ENCODE data around the gene SLC25A13. TPM values are rescaled to one million over a fixed set of nuclear protein-coding genes. Genes with fewer than 3 reads are reported as not detected.

SLC25A13 gene
- total RNA-seq, 1 experiment from 2014 or later = 77.2 TPM

GRCh38 chr7:96287132-96287531, 34.8 kb downstream of the SLC25A13 start (continued):
- TF ChIP-seq, protein P1, sequence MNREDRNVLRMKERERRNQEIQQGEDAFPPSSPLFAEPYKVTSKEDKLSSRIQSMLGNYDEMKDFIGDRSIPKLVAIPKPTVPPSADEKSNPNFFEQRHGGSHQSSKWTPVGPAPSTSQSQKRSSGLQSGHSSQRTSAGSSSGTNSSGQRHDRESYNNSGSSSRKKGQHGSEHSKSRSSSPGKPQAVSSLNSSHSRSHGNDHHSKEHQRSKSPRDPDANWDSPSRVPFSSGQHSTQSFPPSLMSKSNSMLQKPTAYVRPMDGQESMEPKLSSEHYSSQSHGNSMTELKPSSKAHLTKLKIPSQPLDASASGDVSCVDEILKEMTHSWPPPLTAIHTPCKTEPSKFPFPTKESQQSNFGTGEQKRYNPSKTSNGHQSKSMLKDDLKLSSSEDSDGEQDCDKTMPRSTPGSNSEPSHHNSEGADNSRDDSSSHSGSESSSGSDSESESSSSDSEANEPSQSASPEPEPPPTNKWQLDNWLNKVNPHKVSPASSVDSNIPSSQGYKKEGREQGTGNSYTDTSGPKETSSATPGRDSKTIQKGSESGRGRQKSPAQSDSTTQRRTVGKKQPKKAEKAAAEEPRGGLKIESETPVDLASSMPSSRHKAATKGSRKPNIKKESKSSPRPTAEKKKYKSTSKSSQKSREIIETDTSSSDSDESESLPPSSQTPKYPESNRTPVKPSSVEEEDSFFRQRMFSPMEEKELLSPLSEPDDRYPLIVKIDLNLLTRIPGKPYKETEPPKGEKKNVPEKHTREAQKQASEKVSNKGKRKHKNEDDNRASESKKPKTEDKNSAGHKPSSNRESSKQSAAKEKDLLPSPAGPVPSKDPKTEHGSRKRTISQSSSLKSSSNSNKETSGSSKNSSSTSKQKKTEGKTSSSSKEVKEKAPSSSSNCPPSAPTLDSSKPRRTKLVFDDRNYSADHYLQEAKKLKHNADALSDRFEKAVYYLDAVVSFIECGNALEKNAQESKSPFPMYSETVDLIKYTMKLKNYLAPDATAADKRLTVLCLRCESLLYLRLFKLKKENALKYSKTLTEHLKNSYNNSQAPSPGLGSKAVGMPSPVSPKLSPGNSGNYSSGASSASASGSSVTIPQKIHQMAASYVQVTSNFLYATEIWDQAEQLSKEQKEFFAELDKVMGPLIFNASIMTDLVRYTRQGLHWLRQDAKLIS (CRISPR knock-in tag; IDR thresholded peaks at IDR 0.05; ENCODE audit: borderline replicate concordance) = no peak
- TF ChIP-seq, protein P2, sequence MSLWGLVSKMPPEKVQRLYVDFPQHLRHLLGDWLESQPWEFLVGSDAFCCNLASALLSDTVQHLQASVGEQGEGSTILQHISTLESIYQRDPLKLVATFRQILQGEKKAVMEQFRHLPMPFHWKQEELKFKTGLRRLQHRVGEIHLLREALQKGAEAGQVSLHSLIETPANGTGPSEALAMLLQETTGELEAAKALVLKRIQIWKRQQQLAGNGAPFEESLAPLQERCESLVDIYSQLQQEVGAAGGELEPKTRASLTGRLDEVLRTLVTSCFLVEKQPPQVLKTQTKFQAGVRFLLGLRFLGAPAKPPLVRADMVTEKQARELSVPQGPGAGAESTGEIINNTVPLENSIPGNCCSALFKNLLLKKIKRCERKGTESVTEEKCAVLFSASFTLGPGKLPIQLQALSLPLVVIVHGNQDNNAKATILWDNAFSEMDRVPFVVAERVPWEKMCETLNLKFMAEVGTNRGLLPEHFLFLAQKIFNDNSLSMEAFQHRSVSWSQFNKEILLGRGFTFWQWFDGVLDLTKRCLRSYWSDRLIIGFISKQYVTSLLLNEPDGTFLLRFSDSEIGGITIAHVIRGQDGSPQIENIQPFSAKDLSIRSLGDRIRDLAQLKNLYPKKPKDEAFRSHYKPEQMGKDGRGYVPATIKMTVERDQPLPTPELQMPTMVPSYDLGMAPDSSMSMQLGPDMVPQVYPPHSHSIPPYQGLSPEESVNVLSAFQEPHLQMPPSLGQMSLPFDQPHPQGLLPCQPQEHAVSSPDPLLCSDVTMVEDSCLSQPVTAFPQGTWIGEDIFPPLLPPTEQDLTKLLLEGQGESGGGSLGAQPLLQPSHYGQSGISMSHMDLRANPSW (CRISPR knock-in tag; conservative IDR thresholded peaks at IDR 0.05; ENCODE audit: low read depth) = no peak

GRCh38 chr7:96285579-96285978, 36.3 kb downstream of the SLC25A13 start:
- ATAC-seq = peak; percentile 72
- TF ChIP-seq, protein P1 (CRISPR knock-in tag; IDR thresholded peaks at IDR 0.05; ENCODE audit: borderline replicate concordance) = no peak
- TF ChIP-seq NR3C1 (CRISPR knock-in tag; conservative IDR thresholded peaks at IDR 0.05; ENCODE audit: low read depth) = no peak
- TF ChIP-seq, protein P3, sequence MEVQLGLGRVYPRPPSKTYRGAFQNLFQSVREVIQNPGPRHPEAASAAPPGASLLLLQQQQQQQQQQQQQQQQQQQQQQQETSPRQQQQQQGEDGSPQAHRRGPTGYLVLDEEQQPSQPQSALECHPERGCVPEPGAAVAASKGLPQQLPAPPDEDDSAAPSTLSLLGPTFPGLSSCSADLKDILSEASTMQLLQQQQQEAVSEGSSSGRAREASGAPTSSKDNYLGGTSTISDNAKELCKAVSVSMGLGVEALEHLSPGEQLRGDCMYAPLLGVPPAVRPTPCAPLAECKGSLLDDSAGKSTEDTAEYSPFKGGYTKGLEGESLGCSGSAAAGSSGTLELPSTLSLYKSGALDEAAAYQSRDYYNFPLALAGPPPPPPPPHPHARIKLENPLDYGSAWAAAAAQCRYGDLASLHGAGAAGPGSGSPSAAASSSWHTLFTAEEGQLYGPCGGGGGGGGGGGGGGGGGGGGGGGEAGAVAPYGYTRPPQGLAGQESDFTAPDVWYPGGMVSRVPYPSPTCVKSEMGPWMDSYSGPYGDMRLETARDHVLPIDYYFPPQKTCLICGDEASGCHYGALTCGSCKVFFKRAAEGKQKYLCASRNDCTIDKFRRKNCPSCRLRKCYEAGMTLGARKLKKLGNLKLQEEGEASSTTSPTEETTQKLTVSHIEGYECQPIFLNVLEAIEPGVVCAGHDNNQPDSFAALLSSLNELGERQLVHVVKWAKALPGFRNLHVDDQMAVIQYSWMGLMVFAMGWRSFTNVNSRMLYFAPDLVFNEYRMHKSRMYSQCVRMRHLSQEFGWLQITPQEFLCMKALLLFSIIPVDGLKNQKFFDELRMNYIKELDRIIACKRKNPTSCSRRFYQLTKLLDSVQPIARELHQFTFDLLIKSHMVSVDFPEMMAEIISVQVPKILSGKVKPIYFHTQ (CRISPR knock-in tag; IDR thresholded peaks at IDR 0.05) = no peak
- H3K36me3 Mint-ChIP-seq = peaks cover 37% of the 10 kb centered on the region
- H3K27me3 Mint-ChIP-seq (ENCODE audit: low read depth) = peaks cover 4% of the 10 kb centered on the region; the same call in 1 of the 2 replicates
- DNase-seq (ENCODE audit: low spot score) = no peak
- H3K4me1 Mint-ChIP-seq = peaks cover 24% of the 10 kb centered on the region
- peaks cover 23% of the 10 kb centered on the region for H3K9me3 Mint-ChIP-seq
- no peak overlapping the region for H3K4me3 Mint-ChIP-seq
- CTCF ChIA-PET = no interaction called here
- POLR2A ChIA-PET = no interaction called here
- peak overlapping the region; percentile 23; the same call in 1 of the 2 replicates for H3K27ac Mint-ChIP-seq

GRCh38 chr7:96284835-96285234, 37.1 kb downstream of the SLC25A13 start:
- H3K4me3 Mint-ChIP-seq = no peak overlapping the region
- H3K9me3 Mint-ChIP-seq = peaks cover 16% of the 10 kb centered on the region
- no peak overlapping the region for H3K27ac Mint-ChIP-seq
- ChIA-PET CTCF (no interaction called here), POLR2A (no interaction called here)
- TF ChIP-seq E2F4 (CRISPR knock-in tag; IDR thresholded peaks at IDR 0.05; ENCODE audit: borderline replicate concordance, low read depth) = no peak
- no peak for TF ChIP-seq ZNF263 (CRISPR knock-in tag; IDR thresholded peaks at IDR 0.05; ENCODE audit: low read depth)
- TF ChIP-seq MXD4 (CRISPR knock-in tag; IDR thresholded peaks at IDR 0.05; ENCODE audit: borderline replicate concordance) = no peak
- TF ChIP-seq NFATC4 (CRISPR knock-in tag; IDR thresholded peaks at IDR 0.05) = no peak
- TF ChIP-seq, protein P4, sequence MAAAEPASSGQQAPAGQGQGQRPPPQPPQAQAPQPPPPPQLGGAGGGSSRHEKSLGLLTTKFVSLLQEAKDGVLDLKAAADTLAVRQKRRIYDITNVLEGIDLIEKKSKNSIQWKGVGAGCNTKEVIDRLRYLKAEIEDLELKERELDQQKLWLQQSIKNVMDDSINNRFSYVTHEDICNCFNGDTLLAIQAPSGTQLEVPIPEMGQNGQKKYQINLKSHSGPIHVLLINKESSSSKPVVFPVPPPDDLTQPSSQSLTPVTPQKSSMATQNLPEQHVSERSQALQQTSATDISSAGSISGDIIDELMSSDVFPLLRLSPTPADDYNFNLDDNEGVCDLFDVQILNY (CRISPR knock-in tag; IDR thresholded peaks at IDR 0.05) = no peak
- no peak for TF ChIP-seq SOX15 (CRISPR knock-in tag; IDR thresholded peaks at IDR 0.05)
- TF ChIP-seq, protein P5, sequence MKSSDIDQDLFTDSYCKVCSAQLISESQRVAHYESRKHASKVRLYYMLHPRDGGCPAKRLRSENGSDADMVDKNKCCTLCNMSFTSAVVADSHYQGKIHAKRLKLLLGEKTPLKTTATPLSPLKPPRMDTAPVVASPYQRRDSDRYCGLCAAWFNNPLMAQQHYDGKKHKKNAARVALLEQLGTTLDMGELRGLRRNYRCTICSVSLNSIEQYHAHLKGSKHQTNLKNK (CRISPR knock-in tag; IDR thresholded peaks at IDR 0.05) = no peak
- no peak for TF ChIP-seq SMAD3 (CRISPR knock-in tag; IDR thresholded peaks at IDR 0.05; ENCODE audit: borderline replicate concordance)
- peaks cover 24% of the 10 kb centered on the region for H3K4me1 Mint-ChIP-seq
- H3K27me3 Mint-ChIP-seq (ENCODE audit: low read depth) = peaks cover 4% of the 10 kb centered on the region; the same call in 1 of the 2 replicates
- ATAC-seq = no peak
- H3K36me3 Mint-ChIP-seq = peaks cover 31% of the 10 kb centered on the region
- DNase-seq (ENCODE audit: low spot score) = no peak
